SK-N-MC (cell line): ENCODE measurements around the gene COL9A1.
"Not testable (repeated sequence)": the region's sequence is repeated elsewhere in the genome, so short reads cannot be mapped to it uniquely, and the experiment has no call there.

Experiments
- EZH2 ChIP-seq: fragments of 200-600 bp; sonication (generic); IDR thresholded peaks from one replicate; pipeline ENCODE4 v1.6.1; 2017; ENCODE audit warnings: antibody characterized with exemption
- POLR2AphosphoS5 ChIP-seq: IDR thresholded peaks from 2 replicates; pipeline ENCODE4 v1.6.1; 2012; ENCODE audit warnings: mild to moderate bottlenecking, low read depth, low read length, borderline replicate concordance

DNA sequence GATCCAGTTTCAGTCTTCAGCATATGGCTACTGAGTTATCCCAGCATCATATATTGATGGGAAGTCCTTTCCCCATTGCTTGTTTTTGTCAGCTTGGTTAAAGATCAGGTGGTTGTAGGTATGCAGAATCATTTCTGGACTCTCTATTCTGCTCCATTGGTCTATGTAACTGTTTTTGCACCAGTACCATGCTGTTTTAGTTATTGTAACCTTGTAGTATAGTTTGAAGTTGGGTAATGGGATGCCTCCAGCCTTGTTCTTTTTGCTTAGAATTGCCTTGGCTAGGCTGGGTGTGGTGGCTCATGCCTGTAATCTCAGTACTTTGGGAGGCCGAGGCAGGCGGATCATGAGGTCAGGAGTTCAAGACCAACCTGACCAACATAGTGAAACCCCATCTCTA lies 36.9 kb upstream of the COL9A1 start:
- TF ChIP-seq EZH2, POLR2AphosphoS5: not testable (repeated sequence)
